ENCODE data around the gene CA11. TPM values are rescaled to one million over a fixed set of nuclear protein-coding genes. Genes with fewer than 3 reads are reported as not detected.

Gene CA11
- total RNA-seq, 3 donors from 2014 or later = 2.2 to 14.2 (median 9.8) TPM

DNA sequence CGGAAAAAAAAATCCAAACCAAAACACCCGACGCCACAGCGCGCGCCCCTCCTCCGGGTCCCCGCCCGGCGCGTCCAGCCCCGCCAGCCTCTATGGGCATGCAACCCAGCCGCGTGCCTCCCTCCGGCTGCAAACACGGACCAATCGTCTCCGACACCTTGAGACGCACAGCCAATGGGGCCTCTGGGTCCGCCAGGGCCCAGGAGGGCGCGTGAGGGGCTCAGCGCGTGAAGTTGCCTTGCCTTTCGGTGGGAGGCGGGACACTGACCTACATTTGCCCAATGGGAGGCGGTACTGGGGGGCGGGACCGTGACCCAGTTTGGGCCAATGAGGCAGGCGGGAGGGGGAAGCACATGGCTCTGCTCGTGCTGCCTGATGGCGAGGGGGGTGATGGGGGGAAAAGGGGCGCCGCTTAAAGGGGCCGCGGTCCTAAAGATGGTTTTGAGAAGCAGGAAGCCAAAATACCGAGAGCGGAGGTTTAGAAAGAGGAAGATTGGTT lies 8.5 kb downstream of the CA11 start:
- H3K27me3 ChIP-seq = no peaks in the 10 kb centered on the region
- peak overlapping the region; percentile 63 to 88 (median 77) for H3K4me3 ChIP-seq
- peak overlapping the region; percentile 99 for H3K27ac ChIP-seq
- intact Hi-C loops (cut with DNase I; ENCODE audit: low total_unique reads) = no loop called here
- no peaks in the 10 kb centered on the region for H3K9me3 ChIP-seq
- no peaks in the 10 kb centered on the region for H3K36me3 ChIP-seq
- DNase-seq (ENCODE audit: low spot score in 2 of 2) = peak; percentile 100
- TF ChIP-seq POLR2AphosphoS5 (IDR thresholded peaks at IDR 0.05) = peak; percentile 58 to 85 (median 82)
- no peak for TF ChIP-seq POLR2A (IDR thresholded peaks at IDR 0.05)
- TF ChIP-seq, protein P1, sequence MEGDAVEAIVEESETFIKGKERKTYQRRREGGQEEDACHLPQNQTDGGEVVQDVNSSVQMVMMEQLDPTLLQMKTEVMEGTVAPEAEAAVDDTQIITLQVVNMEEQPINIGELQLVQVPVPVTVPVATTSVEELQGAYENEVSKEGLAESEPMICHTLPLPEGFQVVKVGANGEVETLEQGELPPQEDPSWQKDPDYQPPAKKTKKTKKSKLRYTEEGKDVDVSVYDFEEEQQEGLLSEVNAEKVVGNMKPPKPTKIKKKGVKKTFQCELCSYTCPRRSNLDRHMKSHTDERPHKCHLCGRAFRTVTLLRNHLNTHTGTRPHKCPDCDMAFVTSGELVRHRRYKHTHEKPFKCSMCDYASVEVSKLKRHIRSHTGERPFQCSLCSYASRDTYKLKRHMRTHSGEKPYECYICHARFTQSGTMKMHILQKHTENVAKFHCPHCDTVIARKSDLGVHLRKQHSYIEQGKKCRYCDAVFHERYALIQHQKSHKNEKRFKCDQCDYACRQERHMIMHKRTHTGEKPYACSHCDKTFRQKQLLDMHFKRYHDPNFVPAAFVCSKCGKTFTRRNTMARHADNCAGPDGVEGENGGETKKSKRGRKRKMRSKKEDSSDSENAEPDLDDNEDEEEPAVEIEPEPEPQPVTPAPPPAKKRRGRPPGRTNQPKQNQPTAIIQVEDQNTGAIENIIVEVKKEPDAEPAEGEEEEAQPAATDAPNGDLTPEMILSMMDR (IDR thresholded peaks at IDR 0.05) = no peak
- peaks cover 0 to 7% of the 10 kb centered on the region in 2 donors for H3K4me1 ChIP-seq

GRCh38 chr19:48636859-48637448 lies 9.0 kb downstream of the CA11 start, which contains the start of gene DBP:
Gene DBP, minus strand, starts transcription at chr19:48637379. Its CDS starts 385 bp downstream, at chr19:48636994.
- Histone ChIP-seq H3K36me3 (no peaks in the 10 kb centered on the region), H3K27ac (peak within 1 kb of the TSS; percentile 99), H3K9me3 (no peaks in the 10 kb centered on the region), H3K4me3 (peak within 1 kb of the TSS; percentile 63 to 88 (median 77)), H3K4me1 (peaks cover 0 to 7% of the 10 kb centered on the region in 2 donors), H3K27me3 (no peaks in the 10 kb centered on the region)
- DNase-seq (ENCODE audit: low spot score in 2 of 2) = peak in 1 of 2 donors; percentile 72
- intact Hi-C loops (cut with DNase I; ENCODE audit: low total_unique reads) = no loop called here
- no peak for TF ChIP-seq POLR2A (IDR thresholded peaks at IDR 0.05)
- no peak for TF ChIP-seq POLR2AphosphoS5 (IDR thresholded peaks at IDR 0.05)
- TF ChIP-seq, protein P1 (IDR thresholded peaks at IDR 0.05) = peak in 1 of 3 donors; percentile 25

DNA sequence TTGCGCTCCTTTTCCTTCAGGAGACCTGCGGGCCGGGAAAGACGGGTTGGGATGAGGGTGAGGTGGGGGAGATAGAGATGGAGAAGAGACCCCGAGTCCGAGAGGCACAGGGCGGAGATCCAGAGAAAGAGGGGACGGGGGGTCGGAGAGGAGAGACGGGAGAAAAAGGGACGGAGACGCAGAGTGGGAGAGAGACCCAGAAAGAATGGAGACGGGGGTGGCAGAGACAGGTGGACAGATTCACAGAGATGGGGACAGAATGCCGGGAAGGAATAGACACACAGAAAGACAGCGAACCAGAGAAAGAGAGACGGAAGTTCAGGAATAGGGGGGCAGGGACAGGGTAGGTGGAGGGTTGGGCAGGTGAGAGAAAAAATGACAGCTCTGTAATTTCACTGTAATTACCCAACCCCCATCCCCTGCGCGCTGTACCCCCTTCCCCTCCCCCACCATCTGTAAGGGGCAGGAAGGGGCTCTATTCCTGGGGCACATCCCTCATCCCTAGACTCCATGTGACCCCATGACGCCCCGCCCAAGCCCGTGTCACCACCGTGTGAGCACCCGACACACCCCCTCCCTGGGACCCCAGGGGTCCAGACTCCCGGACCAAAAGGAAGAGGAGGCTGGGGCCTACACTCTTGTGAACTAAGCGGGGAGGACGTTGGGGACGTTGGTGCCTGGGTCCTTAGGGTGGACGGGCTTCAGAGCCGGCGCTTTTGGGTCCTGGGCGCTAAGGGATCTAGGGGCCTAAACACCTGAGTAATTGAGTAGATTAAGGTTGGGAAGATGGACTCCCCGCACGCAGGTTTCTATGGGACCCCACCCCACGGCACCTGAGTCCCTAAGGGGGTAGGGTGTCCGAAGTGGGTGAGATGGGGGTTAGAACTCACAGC lies 9.8 kb downstream of the CA11 start:
- H3K9me3 ChIP-seq = no peaks in the 10 kb centered on the region
- peak overlapping the region; percentile 63 to 88 (median 77) for H3K4me3 ChIP-seq
- H3K27ac ChIP-seq = peak overlapping the region; percentile 99
- H3K36me3 ChIP-seq = no peaks in the 10 kb centered on the region
- TF ChIP-seq POLR2AphosphoS5 (IDR thresholded peaks at IDR 0.05) (no peak), POLR2A (IDR thresholded peaks at IDR 0.05) (no peak)
- TF ChIP-seq, protein P1 (IDR thresholded peaks at IDR 0.05) = no peak
- no peak for DNase-seq (ENCODE audit: low spot score in 2 of 2)
- intact Hi-C loops (cut with DNase I; ENCODE audit: low total_unique reads) = no loop called here
- H3K4me1 ChIP-seq = peaks cover 0 to 7% of the 10 kb centered on the region in 2 donors
- H3K27me3 ChIP-seq = no peaks in the 10 kb centered on the region

DNA sequence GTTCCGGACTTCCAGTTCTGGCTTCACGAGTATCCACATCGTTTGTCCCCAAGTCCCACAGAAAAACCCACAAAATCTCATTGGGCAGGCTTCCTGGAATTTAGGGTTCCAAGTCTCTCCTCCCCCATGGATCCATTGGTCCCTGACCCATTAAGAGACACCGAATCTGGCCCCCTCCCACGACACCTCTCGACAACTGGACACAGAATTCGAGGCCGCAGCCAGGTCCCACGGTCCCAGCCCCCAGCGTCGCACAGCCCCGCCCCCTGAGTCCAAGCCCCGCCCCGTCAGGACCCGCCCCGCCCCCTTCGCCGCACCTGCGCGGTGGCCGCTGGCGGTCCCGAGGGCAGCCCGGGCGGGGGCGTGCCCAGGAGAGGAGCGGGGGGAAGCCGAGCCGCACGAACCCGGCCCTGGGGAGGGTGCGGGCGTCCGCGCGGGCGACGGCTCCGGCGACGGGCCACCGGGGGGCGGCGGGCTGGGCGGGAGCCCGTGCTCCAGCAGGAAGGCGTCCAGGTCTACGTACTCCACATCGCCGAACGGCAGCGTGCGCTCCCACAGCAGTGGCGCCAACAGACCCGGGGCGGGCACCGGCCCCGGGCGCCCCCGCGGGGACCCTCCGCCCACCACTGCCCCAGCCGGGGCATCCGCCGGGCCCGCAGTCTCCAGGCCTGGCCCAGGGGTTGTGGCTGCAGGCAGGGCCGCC lies 10.6 kb downstream of the CA11 start:
- intact Hi-C loops (cut with DNase I; ENCODE audit: low total_unique reads) = no loop called here
- peaks cover 0 to 7% of the 10 kb centered on the region in 2 donors for H3K4me1 ChIP-seq
- peak in 1 of 3 donors; percentile 49 for TF ChIP-seq POLR2AphosphoS5 (IDR thresholded peaks at IDR 0.05)
- no peak for TF ChIP-seq POLR2A (IDR thresholded peaks at IDR 0.05)
- TF ChIP-seq, protein P1 (IDR thresholded peaks at IDR 0.05) = no peak
- peak overlapping the region; percentile 99 for H3K27ac ChIP-seq
- DNase-seq (ENCODE audit: low spot score in 2 of 2) = peak in 1 of 2 donors; percentile 83
- H3K36me3 ChIP-seq = no peaks in the 10 kb centered on the region
- H3K9me3 ChIP-seq = no peaks in the 10 kb centered on the region
- peak overlapping the region; percentile 63 to 88 (median 77) for H3K4me3 ChIP-seq
- no peaks in the 10 kb centered on the region for H3K27me3 ChIP-seq
